Neural crest cell (in vitro differentiated cells): ENCODE results near the gene EIF3J. TPM values are rescaled to one million over a fixed set of nuclear protein-coding genes. Genes with fewer than 3 reads are reported as not detected.

ENCODE experiments used
- DNase-seq: peaks from one replicate; pipeline ENCODE4 v3.0.0; 2021; ENCODE audit warnings: low read depth, mixed read lengths, low spot score
- H3K27ac Mint-ChIP-seq: one replicate; pipeline ENCODE4 v1.8.0; 2021; ENCODE audit warnings: mild to moderate bottlenecking, mixed read lengths; ENCODE audit not compliant: unreplicated experiment
- H3K27me3 Mint-ChIP-seq: 2 replicates; pipeline ENCODE4 v1.8.0; 2021; ENCODE audit warnings: low read depth, mild to moderate bottlenecking, mixed read lengths
- H3K36me3 Mint-ChIP-seq: 2 replicates; pipeline ENCODE4 v1.8.0; 2021; ENCODE audit warnings: low read depth, mild to moderate bottlenecking, mixed read lengths
- H3K4me1 Mint-ChIP-seq: 2 replicates; pipeline ENCODE4 v1.8.0; 2021; ENCODE audit warnings: mixed read lengths
- H3K4me3 Mint-ChIP-seq: one replicate; pipeline ENCODE4 v1.8.0; 2021; ENCODE audit warnings: mild to moderate bottlenecking, mixed read lengths
- H3K9me3 Mint-ChIP-seq: 2 replicates; pipeline ENCODE4 v1.8.0; 2021; ENCODE audit warnings: mixed read lengths
- total RNA-seq: library from RNA; stranded (reverse); gene quantifications from 2 replicates; pipeline ENCODE4 v1.2.1, GENCODE V29; 2021
- TF ChIP-seq, protein P1 (sequence below): fragments of 200-600 bp; sonication (generic); conservative IDR thresholded peaks from 2 replicates; pipeline ENCODE4 v1.5.0; 2021; ENCODE audit warnings: antibody characterized with exemption, mild to moderate bottlenecking

EIF3J gene
- total RNA-seq, 1 donor from 2014 or later, result 128 TPM

DNA sequence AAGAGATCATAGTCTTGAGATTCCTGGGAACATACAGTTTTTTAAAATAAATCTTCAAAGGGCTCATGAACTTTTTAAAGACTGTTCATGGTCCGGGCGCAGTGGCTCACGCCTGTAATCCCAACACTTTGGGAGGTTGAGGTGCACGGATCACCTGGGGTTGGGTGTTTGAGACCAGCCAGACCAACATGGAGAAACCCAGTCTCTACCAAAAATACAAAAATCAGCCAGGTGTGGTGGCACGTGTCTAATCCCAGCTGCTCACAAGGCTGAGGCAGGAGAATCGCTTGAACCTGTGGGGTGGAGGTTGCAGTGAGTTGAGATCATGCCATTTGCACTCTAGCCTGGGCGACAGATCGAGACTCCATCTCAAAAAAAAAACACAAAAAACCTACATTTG is 41.4 kb upstream of the EIF3J start:
- no peak for DNase-seq
- Mint-ChIP-seq H3K36me3 (peaks cover 4% of the 10 kb centered on the region), H3K27me3 (no peaks in the 10 kb centered on the region), H3K4me3 (no peak overlapping the region), H3K4me1 (no peaks in the 10 kb centered on the region), H3K9me3 (no peaks in the 10 kb centered on the region), H3K27ac (no peak overlapping the region)
- TF ChIP-seq, protein P1, sequence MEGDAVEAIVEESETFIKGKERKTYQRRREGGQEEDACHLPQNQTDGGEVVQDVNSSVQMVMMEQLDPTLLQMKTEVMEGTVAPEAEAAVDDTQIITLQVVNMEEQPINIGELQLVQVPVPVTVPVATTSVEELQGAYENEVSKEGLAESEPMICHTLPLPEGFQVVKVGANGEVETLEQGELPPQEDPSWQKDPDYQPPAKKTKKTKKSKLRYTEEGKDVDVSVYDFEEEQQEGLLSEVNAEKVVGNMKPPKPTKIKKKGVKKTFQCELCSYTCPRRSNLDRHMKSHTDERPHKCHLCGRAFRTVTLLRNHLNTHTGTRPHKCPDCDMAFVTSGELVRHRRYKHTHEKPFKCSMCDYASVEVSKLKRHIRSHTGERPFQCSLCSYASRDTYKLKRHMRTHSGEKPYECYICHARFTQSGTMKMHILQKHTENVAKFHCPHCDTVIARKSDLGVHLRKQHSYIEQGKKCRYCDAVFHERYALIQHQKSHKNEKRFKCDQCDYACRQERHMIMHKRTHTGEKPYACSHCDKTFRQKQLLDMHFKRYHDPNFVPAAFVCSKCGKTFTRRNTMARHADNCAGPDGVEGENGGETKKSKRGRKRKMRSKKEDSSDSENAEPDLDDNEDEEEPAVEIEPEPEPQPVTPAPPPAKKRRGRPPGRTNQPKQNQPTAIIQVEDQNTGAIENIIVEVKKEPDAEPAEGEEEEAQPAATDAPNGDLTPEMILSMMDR, result no peak

DNA sequence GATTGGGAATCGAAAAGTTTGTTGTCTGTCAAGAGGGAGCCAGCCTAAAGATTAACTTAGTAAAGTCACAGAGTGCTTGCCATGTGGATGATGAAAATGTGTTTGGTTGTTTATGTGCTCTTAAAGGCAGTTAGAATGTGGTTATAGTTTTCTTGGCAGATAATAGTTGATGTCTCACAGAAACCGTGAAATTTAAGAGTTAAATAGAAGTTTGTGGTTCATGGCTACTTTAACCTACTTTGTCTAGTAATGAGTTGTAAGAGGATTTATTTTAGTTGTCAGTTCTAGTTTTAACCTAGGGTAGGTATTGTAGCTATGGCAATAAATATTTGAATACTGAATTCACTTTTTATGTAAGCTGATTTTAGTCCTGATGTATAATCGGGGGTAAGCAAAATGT is 36.4 kb upstream of the EIF3J start:
- no peak overlapping the region for H3K27ac Mint-ChIP-seq
- no peak for DNase-seq
- peaks cover 2% of the 10 kb centered on the region for H3K36me3 Mint-ChIP-seq
- TF ChIP-seq, protein P1, result no peak
- H3K27me3 Mint-ChIP-seq, result no peaks in the 10 kb centered on the region
- no peaks in the 10 kb centered on the region for H3K9me3 Mint-ChIP-seq
- H3K4me3 Mint-ChIP-seq, result no peak overlapping the region
- H3K4me1 Mint-ChIP-seq, result no peaks in the 10 kb centered on the region

DNA sequence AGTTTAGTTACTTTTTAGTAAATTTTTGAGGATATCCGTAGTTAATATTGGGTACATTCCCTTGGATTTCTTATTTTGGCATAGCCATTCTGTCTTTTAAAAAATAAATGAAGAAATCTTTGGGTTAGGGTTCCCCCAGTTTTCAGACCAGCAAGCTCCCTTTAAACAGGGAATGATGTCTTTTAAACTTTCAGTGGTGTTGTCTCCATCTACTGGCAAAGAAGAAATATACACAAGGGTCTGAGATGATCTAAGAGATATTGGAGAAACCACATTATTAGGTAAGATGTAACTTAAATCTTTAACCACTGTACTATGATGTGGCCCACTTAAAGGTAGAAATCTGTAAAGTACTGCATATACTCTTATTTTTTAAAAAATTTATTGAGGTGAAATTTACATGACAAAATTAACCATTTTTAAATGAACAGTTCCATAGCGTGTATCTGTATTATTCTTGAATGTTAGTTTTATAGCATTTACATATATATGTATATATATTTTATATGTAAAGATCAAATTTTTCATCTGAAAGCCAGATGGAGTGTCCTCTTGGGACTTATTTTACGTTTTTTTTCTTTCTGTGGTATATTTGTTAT is 35.1 kb upstream of the EIF3J start:
- no peak for DNase-seq
- Mint-ChIP-seq H3K36me3 (peaks cover 2% of the 10 kb centered on the region), H3K9me3 (no peaks in the 10 kb centered on the region), H3K27me3 (no peaks in the 10 kb centered on the region), H3K4me1 (no peaks in the 10 kb centered on the region), H3K4me3 (no peak overlapping the region), H3K27ac (no peak overlapping the region)
- TF ChIP-seq, protein P1, result peak; percentile 75

DNA sequence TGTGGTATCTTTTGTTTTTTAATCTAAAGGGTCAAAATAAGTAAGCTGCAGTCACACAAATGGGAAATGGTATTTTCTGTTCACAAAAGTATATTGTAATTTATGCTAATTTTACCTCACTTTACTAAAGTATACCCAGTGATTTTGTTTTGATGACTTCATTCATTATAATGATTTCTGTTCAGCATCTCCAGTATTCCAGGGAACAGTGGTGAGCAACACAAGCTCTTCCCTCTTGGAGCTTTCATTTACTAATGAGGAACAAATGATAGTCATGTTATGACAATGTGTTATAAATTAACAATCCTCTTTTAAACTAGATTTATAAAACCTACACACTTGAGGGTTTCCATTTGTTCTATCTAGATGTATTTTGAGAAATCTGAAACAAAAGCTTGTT is 20.5 kb upstream of the EIF3J start:
- Mint-ChIP-seq H3K27me3 (no peaks in the 10 kb centered on the region), H3K36me3 (peaks cover 2% of the 10 kb centered on the region), H3K4me1 (no peaks in the 10 kb centered on the region), H3K27ac (no peak overlapping the region), H3K9me3 (no peaks in the 10 kb centered on the region), H3K4me3 (no peak overlapping the region)
- no peak for DNase-seq
- TF ChIP-seq, protein P1, result no peak

DNA sequence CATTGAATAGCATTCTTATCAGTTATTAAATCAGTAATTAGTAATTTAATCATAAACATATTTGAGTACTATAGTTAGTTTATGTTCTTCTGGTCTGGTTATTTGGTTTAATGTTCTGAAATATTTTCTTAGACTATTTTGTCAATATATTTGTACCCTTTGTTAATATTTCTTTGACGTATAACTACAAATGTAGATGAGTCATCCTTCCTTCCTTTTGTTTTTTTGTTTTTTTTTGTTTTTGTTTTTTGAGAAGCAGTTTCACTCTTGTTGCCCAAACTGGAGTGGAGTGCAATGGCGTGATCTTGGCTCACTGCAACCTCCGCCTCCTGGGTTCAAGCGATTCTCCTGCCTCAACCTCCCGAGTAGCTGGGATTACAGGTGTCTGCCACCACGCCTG is 17.4 kb upstream of the EIF3J start:
- Mint-ChIP-seq H3K27ac (no peak overlapping the region), H3K4me1 (no peaks in the 10 kb centered on the region), H3K27me3 (no peaks in the 10 kb centered on the region), H3K9me3 (no peaks in the 10 kb centered on the region), H3K36me3 (peaks cover 2% of the 10 kb centered on the region), H3K4me3 (no peak overlapping the region)
- DNase-seq, result no peak
- TF ChIP-seq, protein P1, result no peak

DNA sequence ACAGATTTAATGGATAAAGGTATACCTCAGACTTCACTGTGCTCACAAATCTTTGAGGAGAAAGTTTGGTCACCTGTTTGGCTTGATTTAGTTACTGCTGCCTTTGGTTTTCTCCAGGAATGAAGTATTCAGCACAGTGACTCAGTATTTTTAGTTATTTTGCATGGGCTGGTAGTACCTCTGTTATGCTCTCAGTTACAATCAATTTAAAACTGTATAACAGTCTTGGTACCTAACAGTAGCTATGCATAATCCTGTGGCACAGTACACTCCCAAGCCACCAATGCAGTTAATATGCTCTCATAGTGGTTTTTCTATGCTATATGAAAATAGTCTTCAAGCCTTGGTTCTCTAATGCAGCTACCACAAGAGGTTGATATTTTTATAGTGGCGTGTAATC is 11.9 kb upstream of the EIF3J start:
- TF ChIP-seq, protein P1, result no peak
- Mint-ChIP-seq H3K36me3 (no peaks in the 10 kb centered on the region), H3K4me1 (peaks cover 5% of the 10 kb centered on the region), H3K9me3 (no peaks in the 10 kb centered on the region), H3K4me3 (no peak overlapping the region), H3K27me3 (no peaks in the 10 kb centered on the region), H3K27ac (no peak overlapping the region)
- DNase-seq, result no peak
